ENCODE measurements around the gene NHLRC4. TPM values are rescaled to one million over a fixed set of nuclear protein-coding genes. Genes with fewer than 3 reads are reported as not detected.

Gene NHLRC4
- total and polyA plus RNA-seq, 2 of the 8 experiments (the other 6 are each of a cell fraction or from before 2014, with no cell fraction given), result 0.60 to 0.76 TPM

- ChIA-PET CTCF (ENCODE audit: partially characterized antibody) (interaction anchor here (1.0 to 3.9 kb wide), 5 partner anchors 27 to 235 kb away, joined by 3 to 21 read pairs (median 5); no protein-coding TSS in a partner anchor), POLR2A (ENCODE audit: partially characterized antibody) (interaction anchor here (0.7 to 1.2 kb wide), 3 partner anchors 10 to 18 kb away, joined by 3 to 4 read pairs (median 3); partner anchors contain the start of gene NHLRC4)
- Histone ChIP-seq H3K27me3 (replicated peaks in 1 of 4; ENCODE audit: control insufficient read depth in 3 of 4, extremely low read depth in 1 of 4, insufficient read depth in 3 of 4, low read length in 3 of 4) (peaks cover 0 to 15% (median 8%) of the 10 kb centered on the region in 4 experiments; a peak in 5 of 7 replicates), H3K23ac (ENCODE audit: insufficient read length) (no peak overlapping the region), H3K9ac (replicated peaks in 1 of 4; ENCODE audit: extremely low read depth in 1 of 4, low read depth in 3 of 4, low read length in 3 of 4) (no peak overlapping the region), H4K8ac (ENCODE audit: extremely low read depth, insufficient read depth, low read length) (no peak overlapping the region), H2BK120ac (replicated peaks; ENCODE audit: low read depth, low read length) (no peak overlapping the region), H4K91ac (replicated peaks; ENCODE audit: insufficient read length, low read length) (no peak overlapping the region), H4K5ac (ENCODE audit: insufficient read length, low read depth, low read length) (no peak overlapping the region), H2BK5ac (ENCODE audit: low read depth, low read length) (no peak overlapping the region), H3K79me1 (ENCODE audit: low read depth, low read length) (no peaks in the 10 kb centered on the region; the same call in 1 of the 2 replicates), H2BK12ac (ENCODE audit: low read depth, low read length) (no peak overlapping the region), H3K4ac (replicated peaks; ENCODE audit: insufficient read length, low read depth, low read length) (no peak overlapping the region), H3K23me2 (ENCODE audit: low read depth, low read length) (no peaks in the 10 kb centered on the region), H2AK5ac (ENCODE audit: low read depth, low read length) (no peak overlapping the region), H3K56ac (replicated peaks; ENCODE audit: insufficient read length, low read depth, low read length) (no peak overlapping the region), H3K79me2 (ENCODE audit: control insufficient read depth in 1 of 2, insufficient read depth in 2 of 2, low read length in 2 of 2) (no peaks in the 10 kb centered on the region), H2BK15ac (ENCODE audit: low read length) (no peak overlapping the region), H2AFZ (ENCODE audit: low read length) (no peak overlapping the region), H3K9me3 (ENCODE audit: insufficient read depth in 2 of 2, low read depth in 1 of 2, low read length in 1 of 2) (no peaks in the 10 kb centered on the region), H3K18ac (ENCODE audit: extremely low read depth, low read length) (no peak overlapping the region), H3K14ac (ENCODE audit: insufficient read length) (no peak overlapping the region), H3K4me1 (replicated peaks in 1 of 4; ENCODE audit: control insufficient read depth in 3 of 4, insufficient read depth in 4 of 4, low read length in 3 of 4) (peaks cover 0 to 3% (median 0%) of the 10 kb centered on the region in 4 experiments; a peak in 3 of 7 replicates), H2BK20ac (ENCODE audit: low read length) (no peak overlapping the region), H3K4me2 (ENCODE audit: insufficient read depth in 1 of 2, low read depth in 2 of 2, low read length in 2 of 2) (no peak overlapping the region), H4K20me1 (replicated peaks in 1 of 2; ENCODE audit: control insufficient read depth in 1 of 2, insufficient read depth in 2 of 2, low read length in 2 of 2) (peaks cover under 1 to 2% of the 10 kb centered on the region in 2 experiments), H3K4me3 (ENCODE audit: extremely low read depth in 1 of 4, insufficient read depth in 2 of 4, low read depth in 3 of 4, low read length in 4 of 4) (no peak overlapping the region), H3K36me3 (ENCODE audit: control insufficient read depth in 2 of 4, insufficient read depth in 4 of 4, low read length in 3 of 4) (peaks cover 0 to 19% (median 2%) of the 10 kb centered on the region in 4 experiments; a peak in 1 of 8 replicates), H3K27ac (ENCODE audit: low read depth, low read length) (no peak overlapping the region)
- WGBS, 2 experiments (ENCODE audit: extremely low coverage in 1 of 2, insufficient coverage in 1 of 2, insufficient read length in 1 of 2, insufficient replicate concordance in 2 of 2, low coverage in 1 of 2, low lambda C conversion rate in 2 of 2, missing lambda C conversion rate in 1 of 2), result 88% methylated on average over 11 of the region's 11 CpGs; no CpG with 5 or more reads in 1 of the 2 experiments
- FAIRE-seq (no peak), DNase-seq (ENCODE audit: low read depth in 1 of 2, low spot score in 2 of 2) (no peak)
- no peak for TF ChIP-seq FOSL1 (IDR thresholded peaks at IDR 0.05; ENCODE audit: insufficient read depth, low read depth, low read length)
- no peak for TF ChIP-seq TAF1 (IDR thresholded peaks at IDR 0.05; ENCODE audit: low read depth, low read length)
- no peak for TF ChIP-seq CBX8 (IDR thresholded peaks at IDR 0.05; ENCODE audit: borderline replicate concordance, low read depth, low read length)
- no peak for TF ChIP-seq RAD21 (IDR thresholded peaks at IDR 0.05 in 1 of 2, conservative IDR thresholded peaks at IDR 0.05 in 1 of 2; ENCODE audit: low read depth in 2 of 2, low read length in 2 of 2)
- no peak for TF ChIP-seq ZNF274 (IDR thresholded peaks at IDR 0.05; ENCODE audit: borderline replicate concordance, extremely low read depth, low read length)
- no peak for TF ChIP-seq CHD2 (IDR thresholded peaks at IDR 0.05; ENCODE audit: low read length)
- TF ChIP-seq CEBPB (IDR thresholded peaks at IDR 0.05; ENCODE audit: low read depth, low read length), result no peak
- TF ChIP-seq EGR1 (IDR thresholded peaks at IDR 0.05; ENCODE audit: borderline replicate concordance, low read depth, low read length), result no peak
- no peak for TF ChIP-seq EP300 (IDR thresholded peaks at IDR 0.05; ENCODE audit: borderline replicate concordance in 1 of 2, low read depth in 2 of 2, low read length in 2 of 2)
- TF ChIP-seq TAF7 (optimal IDR thresholded peaks at IDR 0.05; ENCODE audit: borderline replicate concordance, low read depth, low read length), result no peak
- no peak for TF ChIP-seq GTF2F1 (IDR thresholded peaks at IDR 0.05; ENCODE audit: borderline replicate concordance, low read depth, low read length)
- TF ChIP-seq RXRA (IDR thresholded peaks at IDR 0.05; ENCODE audit: insufficient read depth, low read depth, low read length), result no peak
- no peak for TF ChIP-seq TCF12 (IDR thresholded peaks at IDR 0.05; ENCODE audit: low read depth, low read length)
- TF ChIP-seq KDM5A (IDR thresholded peaks at IDR 0.05; ENCODE audit: low read length), result no peak
Measured at GRCh38 chr16:554297-554621, 12.5 kb upstream of the NHLRC4 start.

All from H1 (cell line).